Hepatocyte (in vitro differentiated cells): ENCODE measurements around the gene PHF2. TPM values are rescaled to one million over a fixed set of nuclear protein-coding genes. Genes with fewer than 3 reads are reported as not detected.

ENCODE experiments used
- DNase-seq: peaks from one replicate; pipeline ENCODE4 v3.0.0-alpha.2; 2016; ENCODE audit warnings: low spot score
- H2AFZ ChIP-seq: fragments of 200-600 bp; sonication (generic); 2 replicates; pipeline ENCODE4 v1.6.0; 2016; ENCODE audit warnings: antibody characterized with exemption, mild to moderate bottlenecking
- H3K27ac ChIP-seq: fragments of 200-600 bp; sonication (generic); 2 replicates; pipeline ENCODE4 v1.5.1; 2016; ENCODE audit warnings: mild to moderate bottlenecking
- H3K27me3 ChIP-seq: fragments of 200-600 bp; sonication (generic); 2 replicates; pipeline ENCODE4 v1.6.1; 2016
- H3K36me3 ChIP-seq: fragments of 200-600 bp; sonication (generic); replicated peaks from 2 replicates; pipeline ENCODE4 v1.5.1; 2016; ENCODE audit warnings: low read depth; ENCODE audit not compliant: insufficient read depth
- H3K4me1 ChIP-seq: fragments of 200-600 bp; sonication (generic); 2 replicates; pipeline ENCODE4 v1.5.1; 2016; ENCODE audit warnings: mild to moderate bottlenecking, moderate library complexity; ENCODE audit not compliant: insufficient read depth
- H3K4me2 ChIP-seq: fragments of 200-600 bp; sonication (generic); 2 replicates; pipeline ENCODE4 v1.6.0; 2016
- H3K4me3 ChIP-seq: fragments of 200-600 bp; sonication (generic); 2 replicates; pipeline ENCODE4 v1.5.1; 2016; ENCODE audit warnings: mild to moderate bottlenecking
- H3K79me2 ChIP-seq: fragments of 200-600 bp; sonication (generic); 2 replicates; pipeline ENCODE4 v1.6.0; 2017; ENCODE audit warnings: mild to moderate bottlenecking
- H3K9me2 ChIP-seq: fragments of 200-600 bp; sonication (generic); replicated peaks from 2 replicates; pipeline ENCODE4 v1.6.0; 2017; ENCODE audit warnings: mild to moderate bottlenecking; ENCODE audit not compliant: insufficient read depth
- H3K9me3 ChIP-seq: fragments of 200-600 bp; sonication (generic); 2 replicates; pipeline ENCODE4 v1.5.1; 2016; ENCODE audit warnings: low read depth, mild to moderate bottlenecking
- H4K20me1 ChIP-seq: fragments of 200-600 bp; sonication (generic); 2 replicates; pipeline ENCODE4 v1.6.0; 2016; ENCODE audit warnings: mild to moderate bottlenecking; ENCODE audit not compliant: insufficient read depth, poor library complexity, severe bottlenecking
- EZH2 ChIP-seq: fragments of 200-600 bp; sonication (generic); IDR thresholded peaks from 2 replicates; pipeline ENCODE4 v1.6.1; 2016; ENCODE audit warnings: antibody characterized with exemption, mild to moderate bottlenecking, borderline replicate concordance
- EZH2phosphoT487 ChIP-seq: fragments of 200-600 bp; sonication (generic); IDR thresholded peaks from one replicate; pipeline ENCODE4 v1.6.1; 2018; ENCODE audit warnings: antibody characterized with exemption, mild to moderate bottlenecking, low read depth, moderate library complexity; ENCODE audit not compliant: unreplicated experiment, severe bottlenecking
- WGBS: methylation state at CpG from one replicate; pipeline ENCODE4 v1.1.6; 2016; ENCODE audit warnings: low lambda C conversion rate; ENCODE audit errors: missing lambda C conversion rate; 5-methylcytosine and 5-hydroxymethylcytosine counted together
- polyA plus RNA-seq: library from polyadenylated mRNA; unstranded; fragments of >200 nt; fragmentation: Nextera tagmentation; extraction: Ambion mirVana; gene quantifications from 2 replicates; pipeline ENCODE4 v1.2.1, GENCODE V29; 2016
- total RNA-seq: library from RNA; depleted of rRNA; stranded (reverse); fragments of >200 nt; gene quantifications from 2 replicates; pipeline ENCODE4 v1.2.3, GENCODE V29; 2014
- TF ChIP-seq, protein P1 (sequence below): fragments of 200-600 bp; sonication (generic); IDR thresholded peaks from 2 replicates; pipeline ENCODE4 v1.5.1; 2016; ENCODE audit warnings: antibody characterized with exemption, mild to moderate bottlenecking; ENCODE audit not compliant: poor library complexity

The PHF2 gene
- total and polyA plus RNA-seq, 2 experiments from 2014 or later: 10.5 to 19.8 TPM

DNA sequence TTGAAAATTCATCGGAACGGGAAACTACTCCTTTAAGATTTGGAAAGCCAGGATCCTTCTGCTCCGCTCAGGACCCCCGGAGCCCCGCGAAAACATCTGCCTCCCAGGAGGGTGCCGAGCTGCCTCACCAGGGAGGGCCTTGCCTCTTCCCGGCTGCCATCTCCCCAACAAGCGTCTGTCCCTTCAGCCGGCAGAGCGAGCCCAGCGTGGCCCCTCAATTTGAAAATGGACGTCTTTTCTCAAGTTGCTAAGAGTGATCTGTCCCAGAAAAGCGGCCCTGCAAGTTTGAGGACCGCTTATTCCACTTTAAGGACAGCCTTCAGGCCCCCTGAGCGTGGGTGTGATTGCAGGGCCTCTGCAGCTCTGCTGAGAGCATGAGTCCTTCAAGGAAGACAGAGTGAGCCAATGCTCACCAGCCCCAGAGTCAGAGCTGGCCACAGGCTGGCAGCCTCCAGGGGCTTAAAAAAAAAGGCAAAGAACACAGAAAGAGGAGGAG lies 101.3 kb downstream of the PHF2 start:
- no peak overlapping the region for H2AFZ ChIP-seq
- H3K4me3 ChIP-seq: no peak overlapping the region
- no peaks in the 10 kb centered on the region for H3K79me2 ChIP-seq
- no peaks in the 10 kb centered on the region for H3K9me2 ChIP-seq
- H3K27me3 ChIP-seq: no peaks in the 10 kb centered on the region
- no peaks in the 10 kb centered on the region for H4K20me1 ChIP-seq
- H3K4me2 ChIP-seq: no peak overlapping the region
- H3K4me1 ChIP-seq: peaks cover 5% of the 10 kb centered on the region
- no peak for TF ChIP-seq EZH2phosphoT487
- TF ChIP-seq, protein P1, sequence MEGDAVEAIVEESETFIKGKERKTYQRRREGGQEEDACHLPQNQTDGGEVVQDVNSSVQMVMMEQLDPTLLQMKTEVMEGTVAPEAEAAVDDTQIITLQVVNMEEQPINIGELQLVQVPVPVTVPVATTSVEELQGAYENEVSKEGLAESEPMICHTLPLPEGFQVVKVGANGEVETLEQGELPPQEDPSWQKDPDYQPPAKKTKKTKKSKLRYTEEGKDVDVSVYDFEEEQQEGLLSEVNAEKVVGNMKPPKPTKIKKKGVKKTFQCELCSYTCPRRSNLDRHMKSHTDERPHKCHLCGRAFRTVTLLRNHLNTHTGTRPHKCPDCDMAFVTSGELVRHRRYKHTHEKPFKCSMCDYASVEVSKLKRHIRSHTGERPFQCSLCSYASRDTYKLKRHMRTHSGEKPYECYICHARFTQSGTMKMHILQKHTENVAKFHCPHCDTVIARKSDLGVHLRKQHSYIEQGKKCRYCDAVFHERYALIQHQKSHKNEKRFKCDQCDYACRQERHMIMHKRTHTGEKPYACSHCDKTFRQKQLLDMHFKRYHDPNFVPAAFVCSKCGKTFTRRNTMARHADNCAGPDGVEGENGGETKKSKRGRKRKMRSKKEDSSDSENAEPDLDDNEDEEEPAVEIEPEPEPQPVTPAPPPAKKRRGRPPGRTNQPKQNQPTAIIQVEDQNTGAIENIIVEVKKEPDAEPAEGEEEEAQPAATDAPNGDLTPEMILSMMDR: no peak
- no peak for TF ChIP-seq EZH2
- H3K27ac ChIP-seq: no peak overlapping the region
- H3K36me3 ChIP-seq: no peaks in the 10 kb centered on the region
- no peak for DNase-seq
- no peaks in the 10 kb centered on the region for H3K9me3 ChIP-seq
- over 99% methylated on average over 16 of the region's 16 CpGs for WGBS

DNA sequence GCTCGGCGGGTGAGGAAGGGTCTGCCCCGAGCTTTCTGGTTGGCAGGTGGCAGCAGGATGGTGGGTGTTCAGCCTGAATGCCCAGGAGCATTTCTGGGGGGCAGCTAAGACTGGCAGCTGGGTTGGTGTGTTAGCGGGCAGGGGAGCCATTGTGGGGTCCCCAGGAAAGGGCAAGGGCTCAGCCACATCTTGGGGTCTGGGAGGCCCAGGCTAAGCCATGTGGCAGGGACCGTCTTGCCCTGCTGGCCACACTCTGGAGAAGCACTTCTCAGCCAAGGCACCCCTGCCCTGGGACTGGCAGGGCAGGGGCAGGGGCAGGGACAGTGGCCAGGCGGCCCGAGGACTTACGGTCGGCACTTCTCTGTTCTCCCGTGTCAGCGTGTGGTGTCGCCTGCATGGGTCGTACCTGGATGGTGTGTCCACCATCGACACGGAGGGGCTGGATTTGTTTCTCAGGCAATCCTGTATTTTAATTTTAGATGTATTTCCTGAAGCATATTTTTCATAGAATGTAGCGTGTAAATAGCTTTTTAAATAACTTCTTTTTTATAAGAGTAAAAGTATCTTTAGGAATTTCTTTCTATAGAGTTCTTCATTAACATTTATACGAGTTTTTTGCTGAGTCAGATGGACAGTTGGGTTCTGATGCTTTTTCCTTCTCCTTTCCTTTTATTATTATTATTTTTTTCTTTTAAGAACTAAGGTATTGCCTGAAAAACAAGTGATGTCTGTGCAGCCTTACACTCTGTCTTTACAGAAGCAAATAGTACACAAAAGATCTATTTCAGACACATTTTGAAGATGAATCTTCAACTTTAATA lies 102.0 kb downstream of the PHF2 start:
- H3K36me3 ChIP-seq: no peaks in the 10 kb centered on the region
- TF ChIP-seq EZH2: no peak
- TF ChIP-seq EZH2phosphoT487: no peak
- TF ChIP-seq, protein P1: no peak
- H4K20me1 ChIP-seq: no peaks in the 10 kb centered on the region
- 97% methylated on average over 16 of the region's 17 CpGs for WGBS
- H3K4me1 ChIP-seq: peaks cover 5% of the 10 kb centered on the region
- H3K79me2 ChIP-seq: no peaks in the 10 kb centered on the region
- H3K9me3 ChIP-seq: no peaks in the 10 kb centered on the region
- no peak for DNase-seq
- H3K9me2 ChIP-seq: no peaks in the 10 kb centered on the region
- no peak overlapping the region for H2AFZ ChIP-seq
- no peak overlapping the region for H3K27ac ChIP-seq
- H3K27me3 ChIP-seq: no peaks in the 10 kb centered on the region
- H3K4me2 ChIP-seq: no peak overlapping the region
- no peak overlapping the region for H3K4me3 ChIP-seq

DNA sequence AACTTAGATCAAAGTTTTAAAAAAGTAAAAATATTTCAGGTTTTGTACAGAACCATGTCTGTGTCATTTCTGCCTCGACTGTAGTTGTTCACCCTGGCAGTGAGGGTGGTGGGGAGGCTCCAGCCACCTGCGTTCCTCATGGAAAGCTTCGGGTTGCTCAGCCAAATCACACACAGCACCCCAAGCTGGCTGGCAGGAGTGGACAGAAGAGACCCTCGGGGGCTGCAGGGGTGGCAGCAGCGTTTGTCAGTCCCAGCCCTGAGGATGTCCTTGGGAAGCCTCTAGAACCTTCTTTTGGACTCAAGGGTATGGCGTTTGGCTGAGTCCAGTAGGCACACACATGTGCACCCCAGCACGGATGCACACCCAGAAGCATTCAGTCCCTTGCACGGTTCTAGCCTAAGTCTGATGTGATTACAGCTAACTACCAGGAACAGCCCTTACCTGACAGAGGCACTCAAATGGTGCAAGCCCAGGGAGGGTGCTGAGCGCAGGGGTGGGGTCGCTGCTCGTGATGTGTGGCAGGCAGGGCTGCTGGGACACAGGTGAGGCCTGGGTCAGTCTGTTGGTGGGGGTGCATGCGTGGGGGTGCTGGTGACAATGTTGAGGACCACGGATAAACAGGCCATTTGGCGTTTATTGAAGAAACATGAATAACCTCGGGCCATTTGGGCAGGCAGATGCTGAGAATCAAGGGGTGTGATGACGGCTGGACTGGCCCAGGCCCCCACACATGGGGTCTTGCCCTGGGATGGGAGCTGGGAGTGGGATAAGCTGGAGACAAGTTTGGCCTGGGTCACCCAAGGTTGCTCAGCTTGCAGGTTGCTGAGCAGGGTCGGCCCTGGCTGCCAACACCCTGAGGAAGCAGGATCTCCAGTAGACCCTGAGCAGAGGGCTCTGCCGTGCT lies 103.4 kb downstream of the PHF2 start:
- no peak overlapping the region for H3K27ac ChIP-seq
- H3K4me2 ChIP-seq: no peak overlapping the region
- TF ChIP-seq EZH2phosphoT487: no peak
- TF ChIP-seq, protein P1: no peak
- no peak for TF ChIP-seq EZH2
- 91% methylated on average over 17 of the region's 18 CpGs for whole genome bisulfite sequencing
- H4K20me1 ChIP-seq: no peaks in the 10 kb centered on the region
- no peaks in the 10 kb centered on the region for H3K9me2 ChIP-seq
- no peaks in the 10 kb centered on the region for H3K27me3 ChIP-seq
- no peaks in the 10 kb centered on the region for H3K36me3 ChIP-seq
- H3K4me1 ChIP-seq: peaks cover 5% of the 10 kb centered on the region
- H3K4me3 ChIP-seq: no peak overlapping the region
- no peaks in the 10 kb centered on the region for H3K9me3 ChIP-seq
- H3K79me2 ChIP-seq: no peaks in the 10 kb centered on the region
- no peak overlapping the region for H2AFZ ChIP-seq
- DNase-seq: no peak
